ENCODE data around the gene GRIA2.
"Not testable (repeated sequence)": the region's sequence is repeated elsewhere in the genome, so short reads cannot be mapped to it uniquely, and the experiment has no call there.

Gene GRIA2

DNA sequence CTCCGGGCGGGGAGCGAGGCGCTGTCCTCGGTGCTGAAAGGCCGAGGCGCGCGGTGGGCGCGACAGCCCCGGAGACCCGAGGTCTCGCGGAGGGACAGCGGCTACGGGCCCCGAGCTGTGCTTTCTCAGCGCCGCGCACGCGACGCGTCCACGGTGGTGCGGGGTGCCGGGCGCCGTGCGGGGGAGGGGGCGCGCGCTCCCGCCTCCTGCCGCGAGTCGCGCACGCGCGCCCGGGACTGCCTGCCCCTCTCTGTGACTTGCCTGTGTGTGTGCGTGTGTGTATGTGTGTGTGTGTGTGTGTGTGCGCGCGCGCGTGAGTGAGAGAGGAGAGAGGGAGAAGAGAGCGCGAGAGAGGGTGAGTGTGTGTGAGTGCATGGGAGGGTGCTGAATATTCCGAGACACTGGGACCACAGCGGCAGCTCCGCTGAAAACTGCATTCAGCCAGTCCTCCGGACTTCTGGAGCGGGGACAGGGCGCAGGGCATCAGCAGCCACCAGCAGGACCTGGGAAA, at the start of gene GRIA2:
Gene GRIA2, plus strand, starts transcription at position 358 of the 511 bp plus-strand sequence. CDS start 315 bp downstream, outside the sequence.
- DNase-seq: no peak

DNA sequence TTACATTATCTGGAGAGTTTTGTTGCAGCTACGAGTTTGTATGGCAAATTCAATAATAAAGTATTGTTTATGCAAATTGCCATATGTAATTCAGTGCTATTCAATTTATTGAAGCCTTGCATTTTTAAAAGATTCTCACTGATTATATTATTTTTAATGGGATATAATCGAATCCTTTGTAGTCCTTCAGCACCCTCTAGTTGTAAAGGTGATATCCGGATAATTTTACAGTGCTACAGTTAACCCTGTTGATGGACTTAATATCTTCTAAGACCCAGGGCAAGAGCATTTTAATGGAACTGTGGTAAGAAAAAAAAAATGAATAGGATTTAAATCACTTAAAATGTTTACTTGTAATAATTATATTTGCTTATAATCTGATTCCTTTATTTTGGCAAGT, 48.5 kb upstream of the GRIA2 start:
- DNase-seq: no peak

DNA sequence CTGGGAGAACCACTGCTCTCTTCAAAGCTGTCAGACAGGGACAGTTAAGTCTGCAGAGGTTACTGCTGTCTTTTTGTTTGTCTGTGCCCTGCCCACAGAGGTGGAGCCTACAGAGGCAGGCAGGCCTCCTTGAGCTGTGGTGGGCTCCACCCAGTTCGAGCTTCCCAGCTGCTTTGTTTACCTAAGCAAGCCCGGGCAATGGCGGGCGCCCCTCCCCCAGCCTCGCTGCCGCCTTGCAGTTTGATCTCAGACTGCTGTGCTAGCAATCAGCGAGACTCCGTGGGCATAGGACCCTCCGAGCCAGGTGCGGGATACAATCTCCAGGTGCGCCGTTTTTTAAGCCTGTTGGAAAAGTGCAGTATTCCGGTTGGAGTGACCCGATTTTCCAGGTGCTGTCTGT, 40.3 kb upstream of the GRIA2 start:
- not testable (repeated sequence) for DNase-seq

DNA sequence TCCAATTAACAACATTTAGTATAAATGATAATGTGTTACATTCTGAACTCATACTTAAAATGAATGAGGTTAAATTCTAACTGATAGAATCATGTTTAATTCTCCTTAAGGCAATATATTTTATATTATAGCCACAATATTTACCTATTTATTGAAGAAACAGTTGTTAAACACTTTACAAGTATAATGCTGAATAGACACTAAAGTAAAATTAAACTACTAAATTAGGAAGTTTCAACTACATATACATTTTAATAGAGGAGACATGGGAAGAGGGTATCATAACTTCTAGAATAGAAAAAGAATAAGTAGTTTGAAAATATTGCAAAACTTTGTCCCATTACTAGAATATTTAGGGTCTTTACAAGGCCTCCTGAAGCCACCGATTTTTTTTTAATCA, 36.2 kb upstream of the GRIA2 start:
- no peak for DNase-seq

DNA sequence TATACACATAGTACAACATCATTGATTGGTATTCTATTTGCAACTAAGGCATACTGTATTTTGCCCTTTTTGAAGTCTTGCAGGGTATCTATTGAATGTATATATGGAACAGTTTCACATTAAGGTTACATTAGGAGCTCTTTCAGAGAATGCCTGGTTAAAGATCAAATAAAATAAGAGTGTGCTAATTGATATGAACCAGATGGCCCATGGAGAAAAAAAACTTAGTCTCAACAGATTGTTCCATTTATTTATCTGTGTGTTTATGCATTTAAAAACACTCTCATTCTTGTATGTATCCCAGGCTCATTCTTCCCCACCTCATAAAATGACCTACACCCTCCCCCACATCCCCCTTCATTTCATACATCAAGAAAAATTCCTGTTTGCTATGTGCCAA, 35.2 kb upstream of the GRIA2 start:
- DNase-seq: no peak

DNA sequence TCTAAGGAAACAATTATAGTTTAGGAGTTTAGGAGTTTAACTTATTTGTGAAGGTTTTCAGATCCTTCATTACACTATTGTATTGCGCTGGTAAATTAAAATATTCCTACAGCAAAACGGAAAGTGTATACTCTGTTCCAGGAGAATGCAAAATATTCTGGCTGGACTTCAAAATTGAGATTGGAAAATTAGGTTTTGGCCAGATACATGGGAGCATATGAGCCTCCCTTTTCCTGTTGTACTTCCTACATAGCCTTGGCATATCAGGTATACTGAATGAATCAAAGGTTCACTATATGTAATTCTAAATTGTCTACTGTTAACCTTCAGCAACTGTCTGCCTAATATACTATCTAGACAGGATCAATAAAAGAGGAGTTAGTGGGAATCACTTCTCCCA, 25.2 kb upstream of the GRIA2 start:
- no peak for DNase-seq

DNA sequence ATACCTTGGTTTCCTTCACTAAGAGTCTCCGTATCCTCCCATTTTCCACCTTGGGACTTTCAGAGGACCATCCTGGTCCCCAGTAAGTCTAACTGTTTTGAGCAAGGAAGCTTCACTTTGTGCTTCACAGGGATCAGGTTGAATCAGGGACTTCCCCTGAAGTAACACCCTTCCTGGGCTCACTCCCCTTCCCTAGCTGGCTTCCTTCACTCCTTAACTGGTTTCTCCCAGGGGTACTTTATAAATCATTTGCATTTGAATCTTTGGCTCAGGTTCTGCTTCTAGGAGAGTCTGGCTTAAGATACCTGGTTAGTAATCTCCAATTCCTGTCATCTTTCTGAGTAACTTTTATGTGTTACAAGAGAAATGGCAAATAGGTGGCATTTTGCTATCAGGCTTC, 24.5 kb upstream of the GRIA2 start:
- DNase-seq: no peak

DNA sequence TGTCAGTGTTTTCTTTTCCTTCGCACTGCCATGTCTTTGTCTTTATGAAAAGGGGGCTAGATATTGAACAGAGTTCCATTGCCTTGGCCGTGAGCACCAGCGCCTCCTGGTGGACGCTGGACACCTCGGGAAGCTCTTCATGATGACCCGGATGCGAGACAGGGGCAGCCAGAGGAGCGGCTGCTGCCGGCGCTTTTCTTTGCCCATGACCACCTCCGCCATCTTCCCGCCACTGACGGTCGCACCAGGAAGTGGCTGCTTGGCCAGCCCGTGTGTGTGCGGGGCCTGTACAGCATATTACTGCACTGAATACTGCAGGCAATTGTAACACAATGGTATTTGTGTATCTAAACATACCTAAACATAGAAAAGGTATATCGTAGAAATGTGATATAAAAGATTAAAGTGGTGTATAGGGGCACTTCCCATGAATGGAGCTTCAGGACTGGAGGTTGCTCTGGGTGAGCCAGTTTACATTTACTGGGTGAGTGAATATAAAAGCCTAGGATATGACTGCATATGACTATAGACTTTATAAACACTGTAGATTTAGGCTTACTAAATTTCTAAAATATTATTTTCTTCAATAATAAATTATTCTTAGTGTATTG, 15.8 kb upstream of the GRIA2 start:
- no peak for DNase-seq

DNA sequence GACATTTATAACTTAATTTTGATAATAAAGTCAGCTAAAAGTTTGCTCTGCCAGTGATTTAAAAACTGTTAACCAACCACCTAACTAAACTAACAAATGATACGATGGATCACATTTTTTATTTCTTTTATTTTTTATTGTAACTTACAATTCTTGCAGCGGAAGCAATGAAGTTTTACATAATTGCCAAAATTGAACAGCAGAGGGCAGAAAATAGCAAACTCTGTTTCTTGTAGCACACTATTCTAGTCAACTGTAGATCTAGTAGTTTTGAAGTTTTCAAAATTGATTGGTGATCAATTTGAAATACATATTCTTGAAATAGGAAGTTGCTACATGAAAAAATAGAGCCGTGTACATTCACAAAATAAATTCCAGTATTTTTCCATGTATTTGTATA, 2.8 kb upstream of the GRIA2 start:
- DNase-seq: no peak

DNA sequence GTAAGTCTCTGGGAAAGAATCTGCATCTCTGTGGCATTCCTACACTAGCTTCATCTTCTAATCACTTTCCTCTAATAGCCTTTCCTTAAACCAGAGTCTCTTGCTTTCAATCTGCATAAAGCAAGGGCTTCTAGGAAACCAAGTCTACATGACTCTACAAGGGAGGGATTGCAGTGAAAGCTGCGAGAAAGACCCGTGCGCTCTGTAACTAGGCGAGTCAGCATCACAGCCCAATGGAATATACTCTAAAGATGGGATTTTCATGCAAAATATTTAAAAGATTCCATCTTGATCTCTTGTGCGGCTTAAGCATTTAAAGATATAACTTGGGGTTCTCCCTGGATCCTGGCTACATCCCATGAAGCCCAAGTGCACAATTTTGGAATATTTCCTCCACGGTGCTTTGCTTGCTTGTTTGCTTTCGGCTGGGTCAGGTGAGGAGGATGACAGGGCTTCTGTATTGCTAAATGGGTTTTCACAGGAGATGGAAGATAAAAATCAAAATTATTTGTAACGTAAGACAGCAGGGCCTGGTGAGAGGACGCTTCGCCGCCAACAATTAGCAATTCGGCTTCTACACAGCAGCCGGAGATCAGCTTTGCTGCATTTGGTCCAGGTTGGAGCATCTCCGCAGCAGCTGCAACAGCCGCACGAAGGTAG, 687 bp upstream of the GRIA2 start:
- no peak for DNase-seq

DNA sequence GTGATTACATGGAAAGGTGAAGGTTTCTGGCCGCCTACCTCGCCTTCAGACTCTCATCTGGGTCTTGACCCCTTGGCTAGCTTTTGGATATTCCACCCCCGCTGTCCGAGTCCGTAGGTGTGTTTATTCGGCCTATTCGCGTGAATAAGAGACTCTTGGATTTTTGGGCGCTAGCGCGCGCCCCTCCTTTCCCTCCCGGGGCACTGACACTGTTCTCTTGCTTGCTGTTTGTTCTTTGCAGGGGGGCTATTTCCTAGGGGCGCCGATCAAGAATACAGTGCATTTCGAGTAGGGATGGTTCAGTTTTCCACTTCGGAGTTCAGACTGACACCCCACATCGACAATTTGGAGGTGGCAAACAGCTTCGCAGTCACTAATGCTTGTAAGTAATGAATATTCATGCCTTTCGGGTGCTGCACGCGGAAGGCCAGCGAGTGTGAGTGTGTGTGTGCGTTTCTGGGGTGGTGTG, 932 bp downstream of the GRIA2 start:
- no peak for DNase-seq

DNA sequence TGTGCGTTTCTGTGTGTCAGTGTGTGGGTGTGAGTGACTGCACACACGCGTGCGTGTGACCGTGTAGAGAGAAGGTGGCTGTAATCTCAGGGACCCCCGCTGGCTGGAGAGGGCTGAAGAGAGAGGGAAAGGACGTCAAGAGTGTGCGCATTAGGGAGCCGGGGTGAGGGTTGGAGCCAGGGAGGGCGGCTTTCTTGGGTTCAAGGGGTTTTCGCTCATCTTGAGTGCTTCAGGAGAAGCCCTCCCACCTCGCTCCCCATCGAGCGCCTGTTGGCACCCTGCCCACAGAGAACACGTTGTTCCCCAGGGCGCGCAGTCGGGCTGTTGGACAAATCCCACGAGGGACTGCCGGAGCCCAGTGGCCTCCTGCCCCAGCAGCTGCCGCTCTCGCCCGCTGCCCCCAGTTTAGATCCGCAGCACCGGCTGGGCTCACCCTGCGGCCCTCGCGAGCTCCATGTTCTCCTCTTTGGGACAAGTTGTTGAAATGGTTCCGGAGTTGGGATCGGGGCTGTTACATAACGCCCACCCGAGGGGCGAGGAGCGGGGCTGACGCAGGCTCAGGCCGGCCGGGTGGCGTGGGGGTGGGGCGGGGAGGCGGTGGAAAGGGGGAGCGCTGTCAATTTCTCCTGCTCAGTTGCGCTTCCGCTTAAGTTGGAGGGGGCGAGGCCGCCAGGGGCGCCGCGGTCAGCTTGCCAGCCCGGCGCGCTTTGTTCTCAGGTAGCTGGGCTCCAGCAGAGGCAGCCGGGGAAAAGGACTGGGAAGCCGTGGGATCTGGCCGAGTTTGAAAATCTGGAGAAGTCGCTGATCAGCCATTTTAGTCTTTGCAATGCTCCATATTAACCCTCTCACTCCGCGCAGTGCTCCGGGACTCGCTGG, 1.6 kb downstream of the GRIA2 start:
- DNase-seq: peak; percentile 63

DNA sequence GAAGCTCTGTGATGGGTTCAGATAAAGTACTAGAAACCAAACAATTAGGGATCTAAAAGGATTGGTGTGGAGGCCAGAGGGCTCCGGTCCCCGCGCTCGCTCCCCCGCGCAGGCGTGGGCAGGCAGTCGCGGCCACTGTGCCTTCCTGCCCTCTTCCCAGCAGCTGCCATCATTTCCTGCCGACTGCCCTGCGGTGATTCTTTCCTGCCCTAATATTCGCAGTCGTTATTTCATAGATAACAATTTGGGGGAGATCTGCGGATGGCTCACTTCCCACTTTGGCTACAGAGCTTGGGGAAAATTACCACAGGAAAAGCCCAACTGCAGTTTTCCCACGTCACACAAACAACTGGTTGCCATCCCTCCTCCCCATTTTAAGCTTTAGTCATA, 2.2 kb downstream of the GRIA2 start:
- DNase-seq: no peak

DNA sequence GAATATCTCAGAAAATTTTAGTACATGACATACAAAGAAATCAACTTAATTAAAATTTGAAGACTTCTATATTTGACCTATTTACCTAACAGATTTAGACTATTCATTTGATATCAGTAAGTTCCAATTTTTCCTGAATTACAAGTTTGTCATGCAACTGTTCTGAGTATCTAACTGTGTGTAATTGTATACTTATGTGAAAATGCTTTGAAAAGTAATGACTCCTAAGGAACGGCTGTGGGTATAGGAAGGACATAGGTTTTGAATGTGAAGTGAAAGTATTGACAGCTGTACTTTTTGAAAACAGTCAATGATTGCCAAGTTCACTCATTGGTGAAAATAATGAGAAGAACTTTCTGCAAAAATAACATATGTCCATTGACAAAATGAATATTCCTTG, 2.9 kb downstream of the GRIA2 start:
- no peak for DNase-seq

DNA sequence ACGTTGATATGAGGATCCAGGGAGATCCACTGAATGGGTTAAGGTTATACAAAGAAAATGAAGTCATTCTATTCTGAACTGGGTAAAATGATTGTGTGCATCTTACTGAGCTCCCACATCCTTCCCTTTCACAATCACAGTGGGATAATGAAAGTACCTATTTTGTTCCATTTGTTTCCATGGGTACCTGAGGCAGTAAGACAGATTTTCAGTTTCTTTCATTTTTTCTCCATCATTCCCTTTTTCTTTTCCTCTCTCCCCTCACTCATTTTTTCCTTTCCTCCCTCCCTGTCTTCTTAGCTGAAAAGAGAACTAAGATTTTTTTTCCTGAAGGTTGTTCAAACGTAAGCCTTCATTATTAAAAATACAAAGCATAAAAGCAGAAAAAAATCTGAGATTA, 4.6 kb downstream of the GRIA2 start:
- no peak for DNase-seq

DNA sequence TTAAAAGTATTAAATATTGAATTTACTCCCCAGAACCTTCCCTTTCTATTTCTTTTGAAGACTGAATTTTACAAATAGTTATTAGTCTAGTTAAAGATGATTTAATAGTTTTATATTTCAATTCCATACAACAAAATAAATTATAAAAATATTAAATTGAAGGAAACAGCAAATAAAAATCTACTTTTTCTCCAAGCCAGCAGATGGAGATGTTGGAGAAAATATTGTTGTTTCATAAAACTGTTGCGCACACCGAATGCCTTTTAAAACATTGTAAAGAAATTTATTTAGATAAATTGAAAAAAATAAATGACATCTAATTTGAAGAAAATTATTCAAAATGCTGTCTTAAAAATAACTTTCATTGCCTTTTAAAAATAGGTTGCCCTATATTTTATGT, 5.5 kb downstream of the GRIA2 start:
- no peak for DNase-seq

DNA sequence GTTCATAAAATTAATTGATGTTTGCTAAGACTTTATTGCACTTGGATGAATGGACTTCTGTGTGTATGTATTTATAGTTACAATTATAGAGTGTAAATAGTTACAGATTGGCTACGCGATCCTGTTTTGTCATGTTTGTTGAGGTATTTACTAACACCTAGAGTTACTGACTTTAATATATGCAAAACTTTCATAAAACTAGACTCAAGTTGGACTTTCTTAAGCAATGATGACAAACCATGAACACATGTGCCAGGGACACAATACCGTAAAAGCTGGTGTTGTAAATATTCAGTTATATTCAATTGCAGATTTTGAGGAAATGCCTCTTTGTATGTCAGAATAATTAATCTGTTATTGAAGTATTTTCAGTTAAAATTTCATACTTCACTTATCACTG, 6.1 kb downstream of the GRIA2 start:
- DNase-seq: no peak

DNA sequence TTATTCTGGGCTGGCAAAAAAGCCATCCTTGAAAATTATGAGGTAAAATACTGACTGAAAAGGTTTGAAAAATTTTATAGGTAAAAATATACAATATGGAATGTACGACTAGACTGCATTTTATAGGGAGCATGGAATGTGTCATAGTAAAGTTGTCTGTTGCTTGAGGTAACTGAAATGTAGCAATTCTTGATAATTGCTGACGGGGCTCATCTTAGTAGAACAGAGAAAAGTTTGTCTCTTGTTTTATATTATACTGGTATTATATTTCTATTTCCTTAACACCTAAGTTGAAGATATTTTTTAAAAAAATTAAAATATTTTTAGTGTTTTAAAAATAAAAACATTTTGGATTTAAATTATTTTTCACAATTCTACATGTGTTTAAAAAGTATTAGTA, 11.0 kb downstream of the GRIA2 start:
- no peak for DNase-seq

DNA sequence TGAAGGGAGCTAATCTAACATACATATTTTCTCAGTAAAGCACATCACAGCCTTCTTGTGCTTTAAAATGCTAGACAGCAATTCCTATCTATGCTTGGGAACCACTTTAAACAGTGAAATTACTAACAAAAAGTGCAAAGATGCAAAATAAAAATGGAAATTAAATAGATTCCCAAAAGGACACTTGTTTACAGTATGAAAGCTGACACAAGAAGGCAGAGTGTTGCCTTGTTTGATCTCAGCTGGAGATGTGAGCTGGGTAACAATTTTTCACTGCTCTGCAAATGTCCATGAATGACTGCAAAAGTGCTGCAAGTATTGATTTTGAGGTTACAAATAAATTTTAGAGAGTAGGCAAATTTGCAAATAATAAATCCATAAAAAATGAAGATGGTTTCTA, 22.3 kb downstream of the GRIA2 start:
- DNase-seq: no peak

DNA sequence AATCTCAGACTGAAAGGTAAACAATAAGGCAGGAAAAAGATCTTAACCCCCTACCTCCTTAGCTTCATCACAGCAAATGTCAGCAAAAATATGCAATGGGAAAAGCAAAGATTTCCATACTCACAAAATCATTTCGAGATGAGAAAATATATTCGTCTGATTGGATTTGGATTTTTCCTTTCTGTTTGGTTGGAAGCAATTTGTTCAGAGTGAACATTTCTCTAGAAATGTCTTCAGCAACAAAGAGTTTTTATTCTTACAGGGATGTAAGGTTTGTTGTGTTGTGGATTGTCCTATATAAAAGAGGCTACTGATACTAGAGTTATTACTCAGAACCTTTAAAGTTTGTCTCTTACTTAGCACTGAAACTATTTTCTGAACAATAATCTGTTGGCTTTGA, 23.8 kb downstream of the GRIA2 start:
- no peak for DNase-seq

DNA sequence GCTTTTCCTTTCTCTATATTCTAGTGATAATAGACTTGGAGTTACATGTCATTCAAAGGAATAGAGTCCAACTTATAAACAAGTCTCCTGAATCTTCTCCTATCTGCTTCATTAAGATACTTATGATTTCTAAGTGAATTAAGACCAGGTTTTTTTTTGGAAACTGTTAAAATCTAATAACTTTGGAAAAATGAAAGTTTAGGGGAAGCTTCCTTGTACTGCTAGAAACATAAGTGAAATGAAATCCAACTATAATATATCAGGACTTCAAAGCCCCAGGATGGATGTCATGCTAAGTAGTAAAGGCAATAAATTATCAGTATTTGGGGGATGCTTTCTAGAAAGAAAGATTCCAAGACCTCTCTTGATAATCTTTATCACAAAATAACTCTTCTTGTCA, 24.8 kb downstream of the GRIA2 start:
- DNase-seq: no peak

DNA sequence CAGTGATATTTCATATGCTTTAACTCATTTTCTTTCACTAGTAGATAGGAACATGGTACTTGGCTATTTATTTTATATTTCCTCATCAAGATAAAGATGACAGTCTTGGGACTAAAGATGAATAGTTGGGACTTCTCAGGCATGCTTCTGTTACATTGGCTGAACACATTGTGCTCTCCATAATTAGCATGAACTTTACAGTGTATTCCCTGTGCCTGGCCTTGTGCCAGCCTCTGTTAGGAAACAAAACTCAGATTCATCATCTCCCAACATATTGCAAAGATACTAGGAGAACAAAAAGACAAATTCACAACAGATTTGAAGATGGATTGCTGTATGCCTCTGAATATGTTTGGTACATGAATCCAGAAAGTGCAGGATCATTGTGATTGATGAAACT, 26.4 kb downstream of the GRIA2 start:
- DNase-seq: no peak

DNA sequence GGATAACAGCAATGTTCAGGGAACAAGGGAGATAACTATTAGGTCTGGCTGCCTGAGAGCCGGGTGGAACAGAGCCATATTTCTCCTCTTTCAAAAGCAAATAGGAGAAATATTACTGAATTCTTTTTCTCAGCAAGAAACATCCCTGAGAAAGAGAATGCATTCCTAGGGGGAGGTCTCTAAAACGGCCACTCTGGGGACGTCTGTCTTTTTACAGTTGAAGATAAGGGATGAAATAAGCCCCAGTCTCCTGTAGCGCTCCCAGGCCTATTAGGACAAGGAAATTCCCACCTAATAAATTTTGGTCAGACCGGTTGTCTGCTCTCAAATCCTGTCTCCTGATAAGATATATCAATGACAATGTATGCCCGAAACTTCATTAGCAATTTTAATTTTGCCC, 37.6 kb downstream of the GRIA2 start:
- not testable (repeated sequence) for DNase-seq

DNA sequence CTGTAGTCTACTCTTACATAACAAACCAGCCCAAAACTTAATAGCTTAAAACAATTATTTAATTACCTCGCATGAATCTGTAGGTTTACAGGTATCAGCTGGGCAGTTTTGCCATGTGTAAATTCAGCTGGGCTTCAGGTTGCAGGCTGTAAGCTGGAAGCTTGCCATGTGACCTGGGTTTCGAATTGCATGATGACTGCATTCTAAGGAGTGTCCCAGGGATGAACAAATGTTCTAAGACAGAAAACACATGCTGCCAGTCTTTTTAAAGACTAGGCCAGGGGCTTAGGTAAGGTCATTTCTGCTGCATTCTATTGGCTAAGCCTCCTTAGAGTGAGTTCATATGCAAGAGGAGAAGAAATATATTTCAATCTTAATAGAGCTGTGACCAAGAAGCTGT, 44.8 kb downstream of the GRIA2 start:
- DNase-seq: no peak
